GM12874 (cell line): ENCODE measurements around the gene DUSP9.
A peak's percentile ranks its signal among the peaks of the same experiment; 100 is the strongest.

Experiments used
- TF ChIP-seq, protein P1 (sequence below): IDR thresholded peaks from 2 replicates; pipeline ENCODE4 v1.5.1; 2011; ENCODE audit warnings: low read depth, mild to moderate bottlenecking, control low read depth, low read length, moderate library complexity; ENCODE audit not compliant: insufficient read depth

The DUSP9 gene

GRCh38 chrX:153649178-153649914, 2.3 kb downstream of the DUSP9 start:
- TF ChIP-seq, protein P1, sequence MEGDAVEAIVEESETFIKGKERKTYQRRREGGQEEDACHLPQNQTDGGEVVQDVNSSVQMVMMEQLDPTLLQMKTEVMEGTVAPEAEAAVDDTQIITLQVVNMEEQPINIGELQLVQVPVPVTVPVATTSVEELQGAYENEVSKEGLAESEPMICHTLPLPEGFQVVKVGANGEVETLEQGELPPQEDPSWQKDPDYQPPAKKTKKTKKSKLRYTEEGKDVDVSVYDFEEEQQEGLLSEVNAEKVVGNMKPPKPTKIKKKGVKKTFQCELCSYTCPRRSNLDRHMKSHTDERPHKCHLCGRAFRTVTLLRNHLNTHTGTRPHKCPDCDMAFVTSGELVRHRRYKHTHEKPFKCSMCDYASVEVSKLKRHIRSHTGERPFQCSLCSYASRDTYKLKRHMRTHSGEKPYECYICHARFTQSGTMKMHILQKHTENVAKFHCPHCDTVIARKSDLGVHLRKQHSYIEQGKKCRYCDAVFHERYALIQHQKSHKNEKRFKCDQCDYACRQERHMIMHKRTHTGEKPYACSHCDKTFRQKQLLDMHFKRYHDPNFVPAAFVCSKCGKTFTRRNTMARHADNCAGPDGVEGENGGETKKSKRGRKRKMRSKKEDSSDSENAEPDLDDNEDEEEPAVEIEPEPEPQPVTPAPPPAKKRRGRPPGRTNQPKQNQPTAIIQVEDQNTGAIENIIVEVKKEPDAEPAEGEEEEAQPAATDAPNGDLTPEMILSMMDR: peak; percentile 65

GRCh38 chrX:153649915-153650782, 3.1 kb downstream of the DUSP9 start:
- TF ChIP-seq, protein P1: no peak

DNA sequence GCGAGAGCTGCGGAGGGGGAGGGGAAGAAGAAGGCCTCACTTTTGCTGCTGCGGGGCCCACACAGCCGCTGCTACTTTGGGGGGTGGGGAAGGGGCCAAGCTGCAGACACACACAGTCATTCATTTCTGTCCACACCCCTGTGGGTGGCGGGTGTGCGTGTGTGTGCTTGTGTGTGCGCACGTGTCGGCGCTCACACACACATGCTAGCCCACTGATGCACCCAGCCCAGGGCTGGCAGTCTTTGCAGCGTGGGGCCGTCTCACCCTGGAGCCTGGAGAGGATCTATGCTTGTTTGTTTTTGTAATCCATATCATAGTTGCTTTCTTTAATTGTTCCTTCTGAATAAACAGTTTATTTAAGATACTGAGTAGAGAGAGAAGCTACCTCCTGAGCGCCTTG, 4.0 kb downstream of the DUSP9 start:
- TF ChIP-seq, protein P1: no peak

- TF ChIP-seq, protein P1: peak; percentile 43; the same call in 1 of the 2 replicates
Observed at GRCh38 chrX:153651540-153652079, 4.6 kb downstream of the DUSP9 start.

GRCh38 chrX:153653556-153653955, 6.6 kb downstream of the DUSP9 start:
- TF ChIP-seq, protein P1: no peak

DNA sequence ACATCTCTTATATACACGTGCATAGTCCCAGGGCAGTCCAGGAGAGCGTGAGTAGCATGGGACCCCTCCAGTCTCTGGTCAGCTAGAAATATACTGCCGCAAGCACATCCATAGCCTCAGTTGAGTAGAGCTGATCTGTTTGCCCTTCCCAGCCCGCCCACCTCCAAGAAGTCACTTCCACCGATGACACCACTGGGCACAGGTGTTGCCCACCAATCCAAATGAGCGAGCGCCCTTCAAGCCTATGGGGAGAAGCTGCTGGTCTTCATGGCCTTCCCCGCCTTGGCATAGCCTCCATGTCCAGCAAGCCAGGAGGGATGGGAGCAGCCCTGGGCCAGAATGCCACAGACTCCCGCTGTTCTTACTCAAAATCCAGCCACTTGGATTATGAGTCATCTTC, 10.2 kb downstream of the DUSP9 start:
- TF ChIP-seq, protein P1: no peak

DNA sequence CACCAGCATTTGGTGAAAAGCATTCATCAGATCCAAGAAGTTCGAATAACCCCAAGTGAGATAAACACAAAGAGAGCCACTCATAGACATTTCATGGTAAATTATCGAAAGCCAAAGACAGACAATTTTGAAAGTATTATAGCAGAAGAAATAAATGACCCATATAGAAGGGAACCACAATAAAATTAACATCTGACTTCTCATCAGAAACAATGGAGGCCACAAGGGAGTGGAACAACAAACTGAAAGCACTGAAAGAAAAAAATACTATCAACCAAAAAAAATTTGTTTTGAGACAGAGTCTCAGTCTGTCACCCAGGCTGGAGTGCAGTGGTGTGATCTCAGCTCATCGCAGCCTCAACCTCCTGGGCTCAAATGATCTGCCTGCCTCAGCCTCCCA, 12.3 kb downstream of the DUSP9 start:
- TF ChIP-seq, protein P1: no peak
